Vagina (tissue), 2 donors: ENCODE data around the gene NOXA1.

Experiments used
- CTCF ChIP-seq, 3 experiments: fragments of 450-650 bp in 2 of 3; fragments of 200-600 bp in 1 of 3; sonication (generic) in 1 of 3; IDR thresholded peaks; one replicate each; pipeline ENCODE4 v1.5.1; 2017 to 2019; ENCODE audit warnings: antibody characterized with exemption in 3 of 3, mild to moderate bottlenecking in 2 of 3, moderate library complexity in 2 of 3
- POLR2A ChIP-seq, 2 donors: fragments of 450-650 bp; IDR thresholded peaks; one replicate each; pipeline ENCODE4 v1.6.1; 2017; ENCODE audit warnings: antibody characterized with exemption in 2 of 2, mild to moderate bottlenecking in 2 of 2, moderate library complexity in 2 of 2

- TF ChIP-seq CTCF (IDR thresholded peaks at IDR 0.05): no peak
- TF ChIP-seq POLR2A (IDR thresholded peaks at IDR 0.05): no peak
Measured at GRCh38 chr9:137376386-137376785, 46.8 kb upstream of the NOXA1 start.
